GM18517 (cell line): ENCODE data around the gene COL28A1.
"Not testable (repeated sequence)": the region's sequence is repeated elsewhere in the genome, so short reads cannot be mapped to it uniquely, and the experiment has no call there.

Source experiments
- ATAC-seq: cut with Tn5 transposase; IDR thresholded peaks from one replicate; pipeline ENCODE4 v1.9.1; 2021; ENCODE audit warnings: mild to moderate bottlenecking, moderate library complexity; ENCODE audit not compliant: unreplicated experiment

The COL28A1 gene

GRCh38 chr7:7562736-7563135, 27.1 kb upstream of the COL28A1 start:
- no peak for ATAC-seq

- not testable (repeated sequence) for ATAC-seq
Measured at GRCh38 chr7:7561591-7561990, 25.9 kb upstream of the COL28A1 start.

DNA sequence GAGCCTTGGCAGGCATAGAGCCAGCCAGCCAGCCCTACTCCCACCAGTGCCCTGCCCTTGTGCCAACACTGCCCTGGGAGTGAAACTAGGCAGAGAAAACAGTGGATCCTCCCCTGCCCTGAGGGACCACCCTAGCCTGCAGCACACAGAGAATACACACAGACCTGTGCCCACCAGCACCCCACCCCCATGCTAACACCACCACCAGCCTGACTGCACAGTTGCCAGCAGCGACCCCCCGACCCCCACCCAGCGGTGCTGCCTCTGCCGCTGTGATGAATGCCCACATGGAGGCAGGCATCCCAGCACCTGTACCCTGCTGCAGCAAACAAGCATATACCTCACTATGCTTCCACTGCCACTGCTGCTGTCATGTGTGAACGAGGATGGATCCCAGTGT, 21.6 kb upstream of the COL28A1 start:
- no peak for ATAC-seq

GRCh38 chr7:7556852-7557251, 21.2 kb upstream of the COL28A1 start:
- no peak for ATAC-seq

DNA sequence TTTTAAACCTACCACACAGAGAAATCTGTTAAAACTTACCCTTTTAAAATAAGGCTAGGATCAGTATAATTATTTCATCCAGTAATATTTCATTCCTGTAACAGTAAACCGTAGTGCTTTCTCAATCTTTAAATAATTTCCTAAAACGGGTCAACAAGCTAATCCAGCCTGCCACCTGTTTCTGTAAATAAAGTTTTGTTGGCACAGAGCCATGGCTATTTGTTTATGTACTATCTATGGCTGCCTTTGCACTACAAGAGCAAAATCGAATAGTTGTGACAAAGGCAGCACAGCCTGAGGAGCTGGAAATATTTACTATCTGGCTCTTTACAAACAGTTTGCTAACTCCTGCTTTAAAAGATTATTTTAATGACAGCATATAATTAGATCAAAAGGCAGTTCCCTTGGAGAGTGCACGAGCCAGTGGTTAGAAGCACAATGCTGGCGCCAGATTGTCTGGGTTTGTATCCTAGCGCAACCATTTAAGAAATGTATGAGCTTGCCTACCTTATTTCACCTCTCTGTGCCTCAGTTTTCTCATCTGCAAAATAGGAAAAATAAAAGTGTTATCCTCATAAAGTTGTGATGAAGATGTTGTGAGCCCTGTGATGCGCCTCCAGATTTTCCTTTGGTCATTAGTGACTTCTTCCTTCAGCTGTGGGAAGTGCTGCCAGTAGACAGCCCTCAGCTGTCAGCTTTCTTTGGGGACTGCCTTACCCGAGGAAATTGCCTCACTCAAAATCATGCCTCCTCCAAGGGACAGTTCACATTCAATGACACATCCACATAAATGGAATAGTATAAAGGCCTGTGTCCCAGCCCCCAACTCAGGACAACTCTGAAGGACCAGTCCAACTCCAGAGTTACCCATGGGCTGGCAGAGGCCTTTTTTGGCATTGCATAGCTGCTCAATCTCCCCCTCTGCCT, 19.2 kb upstream of the COL28A1 start:
- ATAC-seq = no peak

- ATAC-seq = no peak
Measured at GRCh38 chr7:7554021-7554432, 18.4 kb upstream of the COL28A1 start.

DNA sequence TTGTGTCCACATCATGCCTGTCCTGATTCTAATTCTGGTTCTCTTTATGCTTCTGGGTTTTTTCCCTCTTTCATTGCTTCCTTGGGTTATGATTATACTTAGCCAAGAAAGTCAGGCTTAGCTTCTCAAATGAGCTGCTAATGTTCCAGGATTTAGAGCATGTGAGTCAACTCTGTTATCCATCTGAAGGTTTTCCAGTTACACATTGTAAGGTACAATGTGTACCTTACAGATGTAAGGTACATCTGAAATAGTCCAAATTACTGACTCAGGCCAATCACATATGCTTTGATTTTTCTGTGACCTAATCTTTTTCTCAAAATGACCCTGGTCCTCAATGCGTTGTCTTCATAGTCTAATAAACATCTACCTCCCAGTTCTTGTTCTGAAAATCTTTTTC, 17.7 kb upstream of the COL28A1 start:
- no peak for ATAC-seq

- no peak for ATAC-seq
Measured at GRCh38 chr7:7552199-7552598, 16.5 kb upstream of the COL28A1 start.

GRCh38 chr7:7550663-7551062, 15.0 kb upstream of the COL28A1 start:
- ATAC-seq = no peak

DNA sequence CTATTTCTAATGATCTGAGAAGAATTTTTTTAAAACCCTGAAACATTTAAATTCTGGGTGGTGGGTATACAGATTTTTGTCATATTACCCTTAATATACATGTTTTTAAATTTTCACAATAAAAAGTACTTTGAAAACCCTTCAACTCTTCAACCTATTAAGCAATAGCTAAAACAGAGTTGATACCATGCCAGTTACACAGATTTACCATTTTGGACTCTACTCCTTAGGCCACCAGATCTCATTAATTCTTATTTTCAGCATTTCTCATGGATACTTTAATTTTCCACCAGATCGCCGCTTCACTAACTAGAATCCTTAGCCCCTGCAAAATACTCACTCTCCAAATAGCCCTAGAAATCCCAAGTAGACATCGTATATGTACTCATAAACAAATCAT, 12.7 kb upstream of the COL28A1 start:
- ATAC-seq = no peak

DNA sequence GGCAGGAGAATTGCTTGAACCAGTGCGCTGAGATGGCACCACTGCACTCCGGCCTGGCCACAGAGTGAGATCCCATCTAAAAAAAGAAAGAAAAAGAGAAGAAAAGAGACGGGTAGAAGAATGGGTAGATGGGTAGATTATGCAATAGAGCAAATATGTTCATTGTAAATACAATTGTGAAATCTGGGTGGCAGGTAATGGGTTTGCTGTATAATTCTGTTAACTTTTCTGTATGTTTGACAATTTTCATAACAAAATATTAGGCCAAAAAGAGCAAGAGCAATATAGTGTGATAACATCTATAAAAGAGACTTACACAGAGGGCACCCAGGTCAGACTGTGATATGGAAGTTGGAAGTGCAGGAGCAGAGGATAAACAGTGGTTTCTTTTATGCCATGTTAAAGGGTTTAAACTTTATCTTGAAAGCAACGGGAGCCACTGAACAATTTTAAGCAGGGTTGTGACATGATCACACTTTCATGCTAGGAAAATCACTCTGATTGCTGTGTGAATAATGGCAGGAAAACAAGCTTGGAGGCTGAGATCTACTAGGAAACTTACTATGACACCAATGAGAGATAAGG, 6.7 kb upstream of the COL28A1 start:
- no peak for ATAC-seq

DNA sequence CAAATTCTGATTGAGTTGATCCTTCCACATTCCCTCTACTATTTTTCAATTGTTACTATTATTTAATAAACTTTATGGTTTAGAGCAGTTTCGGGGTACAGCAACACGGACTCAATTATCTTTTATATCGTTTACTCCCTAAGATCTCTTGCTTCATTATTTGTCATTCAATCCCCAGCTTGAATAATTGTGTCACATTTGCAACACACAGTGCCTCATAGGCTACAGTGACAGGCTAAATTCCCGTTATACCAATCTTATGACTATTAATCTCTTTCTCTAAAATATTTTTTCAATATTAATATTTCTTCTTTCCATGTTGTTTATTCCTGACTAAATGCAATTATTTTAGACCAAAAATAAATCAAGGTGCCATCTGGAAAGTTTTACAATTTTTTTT, 4.0 kb upstream of the COL28A1 start:
- no peak for ATAC-seq

GRCh38 chr7:7539152-7539551, 3.5 kb upstream of the COL28A1 start:
- no peak for ATAC-seq

- no peak for ATAC-seq
Measured at GRCh38 chr7:7537711-7538110, 2.0 kb upstream of the COL28A1 start.

DNA sequence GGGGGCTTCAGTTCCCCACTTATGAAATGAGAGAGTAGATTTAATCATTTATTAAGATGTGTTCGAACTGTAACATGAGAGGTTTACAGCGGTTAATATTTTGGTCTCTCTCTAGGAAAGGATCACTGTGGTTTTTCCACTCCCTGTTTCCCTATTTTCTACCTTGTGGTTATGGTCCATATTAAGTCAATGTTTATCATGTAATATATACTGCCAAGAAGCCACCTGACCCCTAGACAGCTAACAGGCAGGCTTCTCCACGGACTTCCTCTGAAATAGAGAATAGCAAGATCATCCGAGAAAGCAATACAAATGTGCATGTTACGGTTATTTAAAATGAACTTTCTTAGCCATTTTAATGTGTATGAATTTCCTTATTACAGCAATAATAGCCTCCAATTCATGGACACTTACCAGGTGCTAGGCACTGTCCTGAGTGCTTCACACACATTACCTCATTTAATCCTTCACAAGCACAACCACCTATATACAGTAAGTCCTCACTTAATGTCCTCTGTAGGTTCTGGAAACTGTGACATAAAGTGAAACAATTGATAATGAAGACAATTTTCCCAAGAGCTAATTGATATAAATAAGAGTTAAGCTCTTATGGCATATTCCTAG, 835 bp upstream of the COL28A1 start:
- ATAC-seq = no peak

DNA sequence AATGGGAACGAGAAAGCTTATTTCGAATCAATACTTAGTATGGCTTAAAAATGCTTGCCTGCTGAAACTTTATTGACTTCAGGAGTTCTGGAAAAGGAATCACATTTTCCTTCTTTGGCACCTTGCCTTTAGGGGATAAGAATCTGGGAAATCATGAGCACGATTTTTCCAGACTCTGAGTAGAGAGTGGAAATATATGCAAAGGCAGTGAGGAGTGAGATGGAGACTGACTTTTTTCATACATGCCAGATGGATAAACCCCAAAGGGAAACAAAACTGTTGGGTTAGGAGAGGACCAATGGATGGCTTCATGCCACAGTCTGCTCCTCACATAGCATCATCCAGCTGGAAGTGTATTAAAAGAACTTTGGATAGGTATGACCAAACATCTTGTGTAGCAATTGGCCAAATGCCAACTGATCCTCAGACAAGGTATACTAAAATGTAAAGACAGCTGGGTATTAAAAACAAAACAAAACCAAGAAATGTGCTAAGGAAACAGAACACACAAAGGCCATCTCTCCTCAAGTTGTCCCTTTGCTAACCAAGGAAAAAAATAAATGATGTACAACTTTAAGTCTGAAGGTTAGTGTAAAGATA, 1.7 kb downstream of the COL28A1 start:
- ATAC-seq = no peak

GRCh38 chr7:7529328-7529727, 6.3 kb downstream of the COL28A1 start:
- no peak for ATAC-seq

DNA sequence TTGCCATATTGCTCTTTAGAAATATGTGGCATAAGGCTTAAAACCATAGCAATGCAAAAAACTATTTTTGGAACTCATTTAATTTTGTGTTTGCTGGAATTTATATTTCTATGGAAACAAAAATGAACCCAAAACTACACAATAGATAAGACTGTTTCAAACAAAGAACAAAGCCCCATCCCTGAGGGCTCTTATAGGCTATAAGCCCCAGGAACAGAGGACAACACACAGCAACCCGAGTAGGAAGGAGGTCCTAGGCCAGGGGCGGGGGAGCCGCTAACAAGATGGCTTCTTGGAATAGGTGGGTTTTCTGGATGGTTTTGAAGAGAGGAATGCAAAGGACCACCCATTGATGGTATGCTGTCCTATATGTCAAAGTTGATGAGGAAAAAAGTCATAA, 8.6 kb downstream of the COL28A1 start:
- ATAC-seq = no peak

GRCh38 chr7:7526006-7526405, 9.7 kb downstream of the COL28A1 start:
- ATAC-seq = no peak

DNA sequence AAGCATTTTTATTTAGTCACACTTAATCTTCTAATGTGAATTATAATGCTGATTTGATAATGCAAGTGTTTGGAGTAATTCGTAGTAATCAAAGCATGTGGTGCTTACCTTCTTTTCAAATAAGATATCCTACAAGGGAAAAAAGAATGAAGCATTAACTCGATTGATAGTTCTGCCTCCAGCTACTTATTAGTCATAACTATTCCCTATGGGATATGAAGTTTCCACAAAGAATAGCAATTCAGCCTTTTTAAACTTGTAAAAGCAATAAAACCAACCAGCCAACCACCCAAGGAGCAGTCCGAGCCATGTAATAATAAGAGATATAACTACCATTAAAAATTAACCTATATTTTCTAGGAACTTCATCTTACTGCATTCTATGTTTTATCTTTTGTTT, 11.6 kb downstream of the COL28A1 start:
- no peak for ATAC-seq

- ATAC-seq = no peak
Measured at GRCh38 chr7:7522421-7522820, 13.3 kb downstream of the COL28A1 start.

GRCh38 chr7:7521259-7521658, 14.4 kb downstream of the COL28A1 start:
- no peak for ATAC-seq
